OCI-M2 (cell line): ENCODE data around the gene HOXC9.

ENCODE experiments used
- DNase-seq: peaks from one replicate; lab custom pipeline; 2025; ENCODE audit not compliant: unreplicated experiment; lab: John Stamatoyannopoulos, UW

The HOXC9 gene

DNA sequence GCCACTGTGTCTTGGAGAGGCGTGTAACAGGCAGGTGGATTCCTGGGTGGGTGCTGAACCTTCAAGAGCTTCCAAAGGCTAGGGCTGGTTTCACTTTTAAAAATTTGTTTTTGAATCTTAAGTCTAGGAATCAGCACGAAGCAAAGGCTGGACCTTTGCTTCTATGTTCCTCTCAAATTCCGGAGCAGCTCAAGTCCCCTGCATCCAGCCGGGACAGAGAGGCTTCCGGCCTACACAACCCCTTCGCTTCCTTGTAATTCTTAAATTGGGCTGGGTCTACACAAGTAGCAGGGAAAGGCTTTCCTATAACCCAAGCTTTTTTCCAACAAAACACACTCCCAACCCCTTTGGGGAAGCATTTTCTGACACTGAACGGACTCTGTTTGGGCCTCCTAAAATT lies 37.0 kb upstream of the HOXC9 start:
- DNase-seq, result no peak

DNA sequence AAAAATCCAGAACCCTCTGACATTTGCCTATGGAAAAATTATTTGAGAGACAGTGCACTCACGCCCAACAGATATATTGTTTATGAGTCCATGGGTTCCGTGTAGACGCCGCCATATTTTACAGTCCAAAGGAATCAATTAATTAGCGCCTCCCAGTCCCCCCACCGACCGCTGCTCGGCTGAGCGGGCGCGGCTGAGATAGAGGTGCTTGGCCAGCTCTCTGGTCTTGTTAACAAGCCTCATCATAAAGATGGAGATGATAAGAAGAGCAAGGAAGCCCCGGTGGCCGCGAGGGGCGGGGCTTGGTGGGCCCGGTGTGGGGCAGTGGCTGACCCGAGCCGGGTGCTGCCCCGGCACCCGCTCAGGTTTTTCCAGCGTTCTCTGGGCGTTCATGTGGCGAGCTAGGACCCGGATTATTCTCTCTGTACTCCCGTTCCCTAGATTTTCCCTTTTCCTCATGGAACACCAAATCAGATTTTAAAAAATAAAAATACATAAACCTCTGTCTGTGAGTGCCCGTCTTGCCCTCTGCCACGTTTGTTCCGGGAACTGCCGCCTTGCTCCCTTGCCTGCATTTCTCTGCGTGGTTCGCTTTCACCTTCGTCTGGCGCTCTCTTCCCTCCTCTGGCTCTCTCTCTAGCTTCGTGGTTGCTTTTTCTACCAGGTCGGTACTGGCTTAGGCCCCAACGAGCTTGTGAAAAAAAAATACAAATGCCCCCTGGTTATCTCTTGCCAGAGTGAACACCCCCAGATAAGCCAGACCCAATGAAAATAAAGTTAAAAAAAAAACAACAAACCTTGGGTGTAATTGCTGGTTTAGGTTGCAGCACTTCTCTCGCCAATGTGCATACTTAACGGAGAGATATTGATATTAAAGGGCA lies 36.3 kb upstream of the HOXC9 start:
- DNase-seq, result no peak

DNA sequence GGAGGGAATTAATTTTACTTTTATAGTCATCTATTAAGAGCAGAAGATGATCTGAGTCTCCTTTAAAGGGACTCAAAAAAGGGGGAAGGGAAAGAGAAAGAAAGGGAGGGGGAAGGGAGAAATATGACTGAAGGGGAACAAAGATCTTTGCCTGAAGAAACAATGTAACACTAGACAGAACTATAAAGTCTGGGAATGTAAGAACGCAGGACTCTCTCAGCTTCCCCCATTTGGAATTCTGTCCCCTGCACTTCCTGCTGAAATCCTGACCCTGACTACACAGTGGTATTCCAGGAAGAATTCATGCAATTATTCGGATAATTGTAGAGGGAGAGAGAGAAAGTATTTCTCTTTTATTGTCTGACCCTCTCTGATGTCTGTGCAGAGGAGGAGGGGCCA lies 35.6 kb upstream of the HOXC9 start:
- no peak for DNase-seq

DNA sequence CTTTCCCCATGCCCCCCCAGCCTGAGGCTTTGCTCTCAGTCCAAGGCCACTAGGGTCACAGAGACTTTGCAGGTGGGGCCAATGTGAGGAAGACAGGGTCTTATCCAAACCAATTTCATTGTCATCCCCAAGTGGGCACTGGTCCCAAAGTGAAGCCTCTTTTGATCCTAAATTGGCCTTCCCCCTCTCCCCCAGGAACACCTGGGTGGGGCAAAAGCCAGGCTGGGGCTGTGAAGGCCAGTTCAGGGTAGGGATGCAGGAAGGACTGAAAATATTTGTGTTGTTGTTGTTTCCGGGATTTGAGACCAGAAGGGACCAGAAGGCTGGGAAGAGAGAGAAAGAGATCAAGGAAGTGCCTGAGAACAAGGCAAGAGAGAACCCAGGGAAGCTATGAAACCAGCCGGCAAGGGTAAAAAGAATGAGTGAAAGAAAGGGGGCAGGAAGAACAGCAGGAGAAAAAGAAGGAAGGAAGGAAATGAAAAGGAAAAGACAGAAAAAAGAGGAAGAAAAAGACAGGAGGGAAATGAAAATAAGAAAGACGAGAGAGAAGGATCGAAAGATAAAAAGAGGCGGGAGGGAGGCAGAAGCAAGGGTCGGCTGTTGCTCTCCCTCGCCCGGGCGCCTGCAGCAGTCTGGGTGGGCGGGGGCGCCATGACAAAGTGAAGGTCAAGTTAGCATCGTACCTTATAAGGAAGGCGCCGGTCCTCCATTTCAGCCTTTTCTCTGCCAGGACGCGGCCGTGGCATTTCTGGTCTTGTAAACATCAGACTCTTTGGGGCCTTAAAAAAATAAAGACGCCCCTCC lies 34.5 kb upstream of the HOXC9 start:
- no peak for DNase-seq

DNA sequence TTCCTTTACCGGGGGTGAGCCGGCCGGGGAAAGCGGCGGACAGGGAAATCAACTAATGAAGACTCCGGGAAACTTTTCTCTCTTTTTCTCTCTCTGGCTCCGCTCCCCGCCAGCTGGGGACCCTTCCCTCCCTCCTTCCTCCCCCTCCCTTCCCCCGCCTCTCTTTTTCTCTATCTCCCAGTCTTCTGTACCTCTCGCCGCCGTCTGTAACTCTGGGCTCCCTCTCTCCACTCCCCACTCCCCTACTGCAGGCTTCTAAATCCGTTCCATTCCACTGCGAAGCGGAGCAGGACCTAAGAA lies 33.9 kb upstream of the HOXC9 start:
- DNase-seq, result no peak

DNA sequence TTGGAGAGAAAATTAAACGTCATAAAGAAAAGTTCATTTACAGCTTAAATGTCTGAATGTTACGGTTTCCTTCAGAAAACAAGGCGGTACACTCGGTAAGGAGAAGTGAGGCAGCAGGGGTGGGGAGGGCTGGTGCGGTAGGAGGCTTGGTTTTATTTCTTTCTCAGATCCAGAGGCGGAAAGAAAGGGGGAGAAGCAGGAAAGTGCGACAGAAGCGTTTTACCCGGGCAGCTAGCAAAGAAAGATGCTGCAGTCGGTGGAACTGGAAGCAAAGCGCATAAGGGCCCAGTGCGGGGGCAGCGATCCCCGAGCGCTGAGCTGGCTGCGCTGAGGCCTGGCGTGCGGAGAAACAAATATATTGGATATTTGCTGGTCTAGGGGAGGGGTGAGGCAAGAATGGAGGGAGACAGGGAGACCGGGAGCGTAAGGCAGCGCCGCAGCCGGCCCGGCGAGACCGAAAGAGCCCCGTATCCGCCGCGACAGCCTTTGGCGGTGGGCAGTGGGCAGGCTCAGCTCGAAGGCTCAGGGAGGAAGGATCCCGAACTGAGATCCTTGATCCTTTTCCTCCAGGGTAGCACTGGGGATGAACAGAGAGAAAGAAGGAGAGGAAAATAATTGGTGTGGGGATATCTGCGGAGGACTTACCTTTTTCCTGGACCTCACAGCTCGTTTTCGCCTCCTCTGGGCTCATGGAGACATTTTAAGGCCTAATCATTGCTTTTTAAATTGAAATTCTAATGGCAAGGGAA lies 33.4 kb upstream of the HOXC9 start:
- DNase-seq, result no peak

DNA sequence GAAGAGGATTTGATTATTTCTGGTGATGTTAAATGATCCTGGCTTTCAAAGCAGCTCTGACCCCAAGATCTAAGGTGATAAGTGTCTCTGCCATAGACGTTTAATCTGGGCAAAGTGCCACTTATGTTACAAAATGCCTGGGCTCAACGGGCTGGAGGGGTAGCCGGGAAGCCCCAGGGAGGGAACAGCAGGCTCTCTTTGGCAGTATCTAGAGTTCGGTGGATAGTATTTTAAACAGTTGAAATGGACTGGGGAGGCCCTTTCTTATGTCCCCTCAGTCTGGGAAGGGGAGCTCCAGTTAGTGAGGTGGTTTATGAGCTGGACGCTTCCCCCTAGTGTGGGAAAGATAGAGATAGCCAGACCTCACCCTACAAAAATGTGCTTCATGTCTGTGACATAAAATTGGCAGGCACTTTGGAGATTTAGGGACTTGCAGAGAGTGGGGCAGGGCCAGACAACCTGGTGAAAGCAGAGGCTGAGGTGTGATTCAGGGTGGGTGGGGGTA lies 32.5 kb upstream of the HOXC9 start:
- DNase-seq, result no peak

DNA sequence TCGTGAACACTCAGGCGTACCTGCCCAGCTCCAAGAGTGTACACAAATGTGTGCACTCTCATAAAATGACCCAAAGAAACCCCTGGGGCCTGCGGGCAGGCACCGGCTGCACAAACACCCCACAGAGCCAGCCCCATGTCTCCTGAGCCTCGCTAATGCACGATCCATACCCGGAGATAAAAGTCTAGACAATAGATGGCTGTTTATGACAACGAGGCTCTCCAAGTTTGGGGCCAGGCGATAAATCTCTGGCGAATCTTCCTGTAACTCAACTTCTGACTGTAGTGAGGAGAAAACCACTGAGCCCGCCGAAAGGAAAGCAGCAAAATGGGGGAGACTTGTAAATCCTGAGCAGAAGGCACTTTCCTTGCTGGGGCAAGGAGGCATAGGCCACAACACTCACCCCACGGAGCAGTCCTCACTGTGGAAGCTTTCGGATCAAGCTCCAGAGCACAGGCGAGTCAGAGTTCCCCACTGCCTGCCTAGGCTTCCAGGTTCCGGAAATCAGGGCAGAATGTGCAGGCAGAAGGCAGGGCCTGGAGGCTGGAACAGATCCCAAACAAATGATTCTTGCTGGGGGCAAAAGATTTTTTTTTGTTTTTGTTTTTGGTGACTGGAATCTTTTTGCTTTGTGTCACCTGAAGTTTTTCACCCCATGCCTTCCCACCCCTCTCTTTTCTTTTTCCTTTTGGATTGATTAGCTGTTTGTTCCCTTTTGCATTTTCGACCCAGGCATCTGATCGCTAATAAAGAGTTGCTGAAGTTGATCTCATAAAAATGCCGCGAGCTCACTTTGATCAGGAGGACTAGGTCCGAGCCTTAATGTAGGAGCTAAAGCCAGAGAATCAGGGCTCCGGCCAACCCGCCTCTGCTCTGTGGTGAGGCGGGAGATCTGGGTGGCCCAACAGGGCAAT lies 31.5 kb upstream of the HOXC9 start:
- no peak for DNase-seq

DNA sequence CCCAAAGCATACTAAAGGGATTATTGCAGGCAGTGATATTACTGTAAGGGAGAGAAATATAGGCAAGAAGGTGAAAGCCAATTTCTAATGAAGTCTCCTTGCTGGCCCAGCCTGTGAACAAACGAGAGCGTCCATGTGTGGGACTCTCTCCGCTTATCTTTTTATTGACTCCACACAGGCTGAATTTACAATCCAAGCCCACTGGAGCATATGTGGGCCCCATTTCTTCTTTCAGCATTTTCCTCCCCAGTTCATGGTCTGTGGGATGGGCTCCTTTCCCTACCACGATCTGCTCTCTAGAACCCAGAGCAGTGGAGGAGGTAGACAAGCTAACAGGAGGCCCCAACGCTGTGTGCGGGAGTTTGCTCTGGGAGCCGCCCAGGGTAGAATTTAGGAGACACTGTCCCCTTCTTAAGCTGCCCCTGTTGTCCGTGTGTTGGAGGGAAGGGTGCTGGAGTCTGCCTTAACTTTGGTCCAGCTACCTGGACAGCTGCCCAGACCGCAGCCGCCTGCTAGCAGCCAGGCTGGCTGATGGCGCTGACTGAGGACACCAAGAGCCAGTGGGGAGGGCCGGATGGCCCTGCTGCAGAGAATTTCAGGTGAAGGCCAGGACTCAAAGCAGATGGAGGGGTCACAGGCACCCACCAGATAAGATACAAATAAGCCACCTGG lies 30.2 kb upstream of the HOXC9 start:
- no peak for DNase-seq

DNA sequence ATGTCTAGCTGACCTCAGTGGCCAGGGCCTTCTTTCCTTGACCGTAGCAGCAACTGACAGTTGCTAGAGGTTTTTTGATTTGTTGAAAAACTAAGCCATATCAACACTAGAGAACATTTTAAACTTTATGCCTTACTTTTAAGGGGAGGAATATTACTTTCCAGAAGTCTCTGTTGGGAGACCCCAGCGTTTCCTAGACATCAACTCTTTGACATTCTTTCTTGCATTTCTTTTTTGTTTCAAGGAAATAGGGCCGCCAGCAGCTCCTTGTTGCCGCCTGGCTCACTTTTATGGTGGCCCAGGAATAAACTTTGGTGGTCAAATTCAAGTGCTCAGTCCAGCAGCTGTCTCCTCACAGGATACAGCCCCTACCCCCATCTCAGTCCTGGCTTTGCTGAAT lies 29.5 kb upstream of the HOXC9 start:
- no peak for DNase-seq

DNA sequence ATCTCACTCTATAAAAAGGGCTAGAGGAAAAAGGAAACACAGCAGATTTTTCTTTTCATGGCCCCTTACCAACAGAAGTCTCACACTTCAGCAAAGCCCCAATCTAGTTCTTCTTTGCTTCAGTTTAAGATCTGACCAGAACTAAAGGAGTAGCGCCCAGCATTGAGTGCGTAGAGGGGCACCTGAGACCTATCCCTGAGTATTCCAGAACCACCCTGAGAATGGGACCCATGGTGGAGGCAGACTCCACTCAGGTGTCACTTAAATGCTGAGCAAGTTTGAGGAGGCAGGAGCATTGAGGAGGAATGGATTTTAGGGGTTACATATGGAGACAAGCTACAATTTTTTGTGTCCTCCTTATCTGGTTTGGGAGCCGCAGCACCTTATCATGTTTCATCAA lies 28.8 kb upstream of the HOXC9 start:
- DNase-seq, result no peak

DNA sequence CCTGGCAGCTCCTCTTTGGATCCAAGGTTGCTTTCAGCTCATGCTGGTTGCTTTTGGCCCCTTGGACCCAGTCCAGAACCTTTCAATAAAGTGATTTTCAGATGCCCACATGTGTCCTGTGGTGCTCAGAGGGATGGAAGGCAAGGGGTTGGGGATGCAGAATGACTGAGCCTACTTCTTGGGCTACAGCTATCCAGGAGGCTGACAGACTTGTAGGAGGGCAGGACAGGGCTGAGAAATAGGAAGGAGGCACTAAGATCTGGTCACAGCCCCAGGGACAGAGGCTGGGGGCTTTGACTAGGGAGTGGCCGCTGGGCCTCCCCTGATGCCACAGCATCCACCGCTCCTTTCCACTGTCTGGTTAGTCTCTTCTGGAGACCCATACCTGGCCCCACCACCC lies 28.3 kb upstream of the HOXC9 start:
- DNase-seq, result no peak

DNA sequence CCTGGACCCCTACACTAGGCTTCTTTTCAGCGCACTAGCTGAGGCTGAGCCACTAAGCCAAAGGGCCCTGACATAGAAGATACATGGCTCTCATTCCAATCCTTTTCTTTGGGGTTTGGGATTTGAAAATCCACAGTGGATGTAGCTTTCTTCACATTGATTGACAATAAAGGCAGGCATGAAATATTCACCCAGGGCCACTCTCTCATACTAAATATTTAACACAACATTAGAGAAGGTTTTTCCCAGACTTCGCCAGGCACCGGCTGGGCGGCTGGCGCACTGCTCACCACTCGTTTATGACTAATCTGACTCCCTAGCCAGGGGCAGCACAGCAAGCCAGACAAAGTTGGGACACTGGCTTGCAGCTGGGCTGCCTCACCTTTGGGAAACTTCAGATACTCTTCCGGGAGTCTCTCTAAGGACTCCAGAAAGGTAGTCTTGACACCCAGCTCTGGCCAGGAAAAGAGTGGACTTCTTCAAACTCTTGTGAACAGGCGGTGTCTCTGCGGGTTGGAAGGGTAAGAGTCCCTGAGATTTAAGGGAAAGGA lies 27.7 kb upstream of the HOXC9 start:
- no peak for DNase-seq

DNA sequence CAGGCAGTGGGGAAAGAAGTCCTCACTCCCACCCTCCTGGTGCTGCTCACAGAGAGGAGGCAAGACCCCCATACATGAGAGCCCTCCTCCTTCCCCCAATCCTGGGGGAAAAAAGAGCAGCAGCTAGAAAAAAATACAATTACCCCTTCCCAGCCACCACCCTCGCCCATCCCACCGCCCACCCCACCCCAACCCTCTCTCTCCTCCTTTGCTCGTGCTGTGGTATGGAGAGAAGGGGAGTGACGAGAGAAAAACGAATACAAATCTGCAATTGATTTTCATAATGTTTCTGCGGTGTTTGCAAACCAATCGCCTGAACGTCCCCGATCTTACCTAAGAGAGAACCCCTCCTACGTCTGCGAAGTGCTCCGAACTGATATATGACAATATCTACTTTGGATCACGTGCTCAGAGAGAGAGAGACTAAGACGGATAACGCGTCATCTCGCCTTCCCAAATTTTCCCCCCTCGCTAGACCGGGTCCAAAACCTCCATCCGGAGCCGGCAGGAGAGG lies 27.2 kb upstream of the HOXC9 start, which contains the start of gene HOXC11:
TSS of gene HOXC11 (plus strand) at position 405 of the 514 bp plus-strand sequence. CDS start 116 bp downstream, outside the sequence.
- no peak for DNase-seq

DNA sequence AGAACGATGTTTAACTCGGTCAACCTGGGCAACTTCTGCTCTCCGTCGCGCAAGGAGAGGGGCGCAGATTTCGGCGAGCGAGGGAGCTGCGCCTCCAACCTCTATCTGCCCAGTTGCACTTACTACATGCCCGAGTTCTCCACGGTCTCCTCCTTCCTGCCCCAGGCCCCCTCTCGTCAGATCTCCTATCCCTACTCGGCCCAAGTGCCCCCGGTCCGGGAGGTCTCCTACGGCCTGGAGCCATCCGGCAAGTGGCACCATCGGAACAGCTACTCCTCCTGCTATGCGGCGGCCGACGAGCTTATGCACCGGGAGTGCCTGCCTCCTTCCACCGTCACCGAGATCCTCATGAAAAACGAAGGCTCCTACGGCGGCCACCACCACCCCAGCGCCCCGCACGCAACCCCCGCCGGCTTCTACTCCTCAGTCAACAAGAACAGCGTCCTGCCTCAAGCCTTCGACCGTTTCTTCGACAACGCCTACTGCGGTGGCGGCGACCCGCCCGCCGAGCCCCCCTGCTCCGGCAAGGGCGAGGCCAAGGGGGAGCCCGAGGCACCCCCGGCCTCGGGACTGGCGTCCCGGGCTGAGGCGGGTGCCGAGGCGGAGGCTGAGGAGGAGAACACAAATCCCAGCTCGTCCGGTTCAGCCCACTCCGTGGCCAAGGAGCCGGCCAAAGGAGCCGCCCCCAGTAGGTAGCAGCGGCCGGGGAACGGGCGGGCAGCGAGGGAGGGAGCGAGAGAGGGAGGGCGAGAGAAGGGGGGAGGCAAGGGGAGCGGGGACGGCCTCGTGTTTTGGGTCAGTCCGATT lies 26.5 kb upstream of the HOXC9 start:
- no peak for DNase-seq

DNA sequence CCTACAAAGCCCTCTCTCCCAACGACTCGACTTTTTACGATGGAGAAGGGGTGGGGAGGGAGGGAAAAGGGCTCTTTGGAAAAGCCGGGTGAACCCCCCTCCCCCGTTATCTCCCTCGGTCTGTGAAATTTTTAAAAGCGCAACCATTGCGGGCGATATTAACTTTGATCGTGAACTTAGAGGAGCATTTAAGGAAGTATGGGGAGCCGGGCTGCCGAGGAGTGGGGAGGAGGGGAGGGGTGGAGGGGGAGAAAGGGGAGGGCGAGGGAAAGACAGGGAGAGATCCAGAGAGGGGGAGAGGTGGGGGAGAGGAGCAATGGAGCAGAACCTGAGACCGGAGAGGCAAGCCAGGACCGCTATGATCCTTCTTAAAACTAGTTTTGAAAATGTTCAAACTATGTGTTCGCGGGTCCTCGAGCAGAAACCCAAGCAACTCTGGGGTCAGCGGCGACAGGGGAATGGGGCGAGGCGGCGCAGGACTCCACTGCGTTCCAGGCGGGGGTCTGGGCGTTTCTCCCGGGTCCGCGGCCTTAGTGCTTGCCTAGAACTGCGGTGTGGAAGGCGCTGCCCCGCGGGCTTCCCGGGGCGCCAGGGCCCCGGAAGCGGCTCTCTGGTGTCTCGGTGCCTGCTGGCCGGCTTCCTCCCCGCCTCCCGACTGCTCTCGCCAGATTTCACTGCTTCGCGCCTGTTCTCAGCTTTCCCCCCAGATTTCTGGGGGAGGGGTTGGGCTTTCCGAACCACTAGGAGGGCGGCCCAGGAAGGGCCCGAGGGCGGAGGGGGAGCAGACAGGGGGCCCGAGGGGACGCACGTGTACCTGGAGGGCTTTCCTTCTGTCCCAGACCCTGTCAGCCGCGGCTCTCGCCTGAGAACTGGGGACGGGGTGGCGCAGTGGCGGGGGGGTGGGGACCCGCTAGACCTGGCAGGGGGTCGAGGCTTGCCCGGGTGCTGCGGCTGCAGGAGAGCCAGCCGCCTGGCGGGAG lies 25.6 kb upstream of the HOXC9 start, which contains the start of gene HOTAIR:
TSS of gene HOTAIR (minus strand) at position 871 of the 980 bp plus-strand sequence.
- DNase-seq, result no peak

DNA sequence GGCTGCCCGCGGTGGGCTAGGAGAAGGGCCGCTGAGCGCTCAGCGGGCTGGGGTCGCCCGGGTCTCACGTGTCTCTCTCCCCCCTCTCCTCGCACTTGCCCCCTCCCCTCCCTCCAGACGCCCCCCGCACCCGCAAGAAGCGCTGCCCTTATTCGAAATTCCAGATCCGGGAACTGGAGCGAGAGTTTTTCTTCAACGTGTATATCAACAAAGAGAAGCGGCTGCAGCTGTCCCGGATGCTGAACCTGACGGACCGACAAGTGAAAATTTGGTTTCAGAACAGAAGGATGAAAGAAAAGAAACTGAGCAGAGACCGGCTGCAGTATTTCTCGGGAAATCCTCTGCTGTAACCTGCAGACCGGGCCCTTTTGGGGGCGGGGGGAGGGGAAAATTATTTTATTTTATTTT lies 24.9 kb upstream of the HOXC9 start:
- no peak for DNase-seq
